HuH-7.5 (cell line): Measurements from ENCODE around the gene CDKN2B-AS1.

Experiments used
- DNase-seq: peaks from one replicate; pipeline ENCODE4 v3.0.0; 2011; ENCODE audit warnings: low spot score

CDKN2B-AS1 gene

DNA sequence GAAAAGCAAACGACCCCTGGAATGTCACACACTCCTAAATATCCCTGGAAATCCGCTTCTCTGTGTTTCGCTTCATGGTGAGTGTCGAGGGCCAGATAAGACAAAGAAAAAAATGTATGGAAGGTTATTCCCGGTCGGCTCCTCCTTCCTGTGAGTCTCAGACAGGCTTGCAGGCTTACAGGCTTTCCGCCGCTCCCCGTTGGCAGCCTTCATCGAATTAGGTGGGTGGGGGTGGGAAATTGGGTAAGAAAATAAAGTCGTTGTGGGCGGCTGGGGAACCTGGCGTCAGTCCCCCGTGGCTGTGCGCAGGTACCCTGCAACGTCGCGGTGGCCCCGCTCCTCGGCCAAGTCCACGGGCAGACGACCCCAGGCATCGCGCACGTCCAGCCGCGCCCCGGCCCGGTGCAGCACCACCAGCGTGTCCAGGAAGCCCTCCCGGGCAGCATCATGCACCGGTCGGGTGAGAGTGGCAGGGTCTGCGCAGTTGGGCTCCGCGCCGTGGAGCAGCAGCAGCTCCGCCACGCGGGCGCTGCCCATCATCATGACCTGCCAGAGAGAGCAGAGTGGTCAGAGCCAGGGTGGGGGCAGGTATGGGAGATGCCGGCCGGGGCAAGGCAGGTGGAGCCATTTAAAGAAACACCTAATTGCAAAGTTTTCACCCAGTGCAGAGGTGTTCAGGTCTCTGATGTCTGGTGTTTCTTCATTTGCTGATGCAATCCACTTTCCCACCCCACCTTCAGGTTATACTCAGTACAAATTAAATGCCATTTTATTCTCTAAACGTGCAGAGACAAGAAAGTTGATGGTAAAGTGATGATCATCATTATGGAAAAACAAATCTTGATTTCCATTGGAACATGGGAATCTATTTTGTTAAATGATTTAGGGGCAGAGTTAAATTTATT is 11.4 kb downstream of the CDKN2B-AS1 start:
- DNase-seq = no peak

DNA sequence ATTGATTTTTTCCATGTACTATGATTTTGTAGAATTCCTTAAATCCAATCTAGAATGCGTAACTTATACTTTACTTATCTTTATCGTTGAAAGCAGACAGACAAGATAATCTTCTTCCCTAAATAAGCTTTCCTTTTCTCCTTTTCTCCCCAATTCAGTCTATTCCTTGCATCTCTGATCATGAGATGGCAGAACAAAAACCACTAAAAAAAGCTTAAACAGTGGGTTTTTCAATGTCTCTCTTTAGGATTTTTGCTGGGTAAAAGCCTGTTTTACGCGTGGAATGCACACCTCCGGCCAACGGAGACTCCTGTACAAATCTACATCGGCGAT is 13.8 kb downstream of the CDKN2B-AS1 start:
- DNase-seq = no peak

DNA sequence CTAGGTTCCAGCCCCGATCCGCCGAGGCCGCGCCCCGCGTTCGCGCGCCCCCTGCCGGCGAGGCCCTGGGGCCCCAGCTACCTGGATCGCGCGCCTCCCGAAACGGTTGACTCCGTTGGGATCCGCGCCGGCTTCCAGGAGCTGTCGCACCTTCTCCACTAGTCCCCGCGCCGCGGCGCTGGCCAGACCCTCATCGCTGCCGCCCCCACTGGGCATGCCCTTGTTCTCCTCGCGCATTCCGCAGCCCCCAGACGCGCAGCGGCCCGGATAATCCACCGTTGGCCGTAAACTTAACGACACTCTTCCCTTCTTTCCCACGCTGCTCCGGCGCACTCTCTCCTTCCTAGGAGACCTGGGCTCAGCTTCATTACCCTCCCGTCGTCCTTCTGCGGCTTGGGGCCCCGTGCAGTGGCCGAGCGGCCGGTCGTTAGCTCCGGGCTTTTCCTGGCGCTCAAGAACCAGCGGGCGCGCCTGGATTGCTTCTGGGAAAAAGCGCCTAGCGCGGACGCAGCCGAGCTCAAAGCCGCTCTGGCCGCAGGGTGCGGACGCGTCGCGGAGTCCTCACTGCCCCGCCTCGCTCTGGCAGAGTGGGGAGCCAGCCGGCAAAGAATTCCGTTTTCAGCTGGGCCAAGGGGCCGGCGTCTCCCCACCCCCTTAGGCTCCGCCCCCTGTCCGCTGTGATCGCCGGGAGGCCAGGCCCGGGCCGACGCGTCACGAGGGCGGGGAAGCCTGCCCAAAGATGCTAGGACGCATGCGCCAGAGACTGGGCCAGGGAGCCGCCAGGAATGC is 14.3 kb downstream of the CDKN2B-AS1 start, which contains the start of gene CDKN2B:
Gene CDKN2B (minus strand): TSS at position 589 of the 789 bp plus-strand sequence. CDS start 352 bp downstream, at position 237.
- peak; percentile 77 for DNase-seq

DNA sequence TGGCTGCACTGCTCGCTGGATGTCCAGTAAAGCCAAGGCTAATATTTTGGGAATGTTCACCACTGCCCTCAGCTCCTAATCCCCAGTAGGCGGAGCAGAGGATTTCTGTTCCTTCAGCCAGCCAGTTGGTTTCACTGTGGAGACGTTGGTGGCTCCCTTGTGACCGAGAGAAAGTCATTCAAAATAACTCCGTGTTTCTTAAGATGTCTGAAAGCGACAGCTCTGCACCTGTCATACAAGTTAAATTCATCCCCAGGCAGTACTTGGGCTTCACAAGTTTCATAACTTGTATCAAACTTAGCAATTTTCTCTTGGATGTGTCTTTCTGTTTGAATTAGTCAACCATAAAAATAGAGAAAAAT is 14.9 kb downstream of the CDKN2B-AS1 start:
- DNase-seq = no peak

DNA sequence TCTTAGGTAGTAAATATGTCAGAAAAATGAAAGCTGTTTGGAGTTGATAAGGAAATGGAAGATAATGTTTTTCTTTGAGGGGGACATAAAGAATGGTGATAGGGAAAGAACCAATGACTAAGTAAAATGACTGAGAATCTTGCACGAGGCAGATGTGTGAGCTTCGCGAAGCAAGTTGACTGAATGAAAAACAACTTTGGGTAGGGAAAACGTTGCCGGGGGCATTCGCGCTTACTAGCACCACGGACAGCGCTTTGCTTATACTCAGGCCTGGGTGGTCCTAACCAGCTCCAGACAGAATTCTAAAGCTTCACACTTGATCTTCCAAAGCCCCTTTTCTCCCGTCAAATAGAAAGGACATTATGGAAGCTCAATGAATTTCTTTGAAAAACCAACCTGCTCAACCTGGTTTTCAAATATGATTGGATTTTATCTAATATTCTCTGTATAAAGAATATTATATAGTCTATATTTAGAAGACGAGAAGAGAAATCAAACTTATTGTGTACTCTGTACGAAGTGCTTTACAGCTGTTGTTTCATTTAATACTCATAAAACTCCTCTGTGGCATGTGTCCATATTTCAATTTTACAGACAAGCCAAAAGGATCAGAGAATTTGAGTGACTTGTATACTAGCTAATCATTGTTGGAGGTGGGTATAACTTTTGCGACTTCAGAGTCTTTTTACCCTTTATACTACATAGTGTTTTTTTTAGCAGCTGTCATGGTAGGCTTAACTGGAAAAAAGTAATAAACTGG is 16.5 kb downstream of the CDKN2B-AS1 start:
- DNase-seq = no peak

DNA sequence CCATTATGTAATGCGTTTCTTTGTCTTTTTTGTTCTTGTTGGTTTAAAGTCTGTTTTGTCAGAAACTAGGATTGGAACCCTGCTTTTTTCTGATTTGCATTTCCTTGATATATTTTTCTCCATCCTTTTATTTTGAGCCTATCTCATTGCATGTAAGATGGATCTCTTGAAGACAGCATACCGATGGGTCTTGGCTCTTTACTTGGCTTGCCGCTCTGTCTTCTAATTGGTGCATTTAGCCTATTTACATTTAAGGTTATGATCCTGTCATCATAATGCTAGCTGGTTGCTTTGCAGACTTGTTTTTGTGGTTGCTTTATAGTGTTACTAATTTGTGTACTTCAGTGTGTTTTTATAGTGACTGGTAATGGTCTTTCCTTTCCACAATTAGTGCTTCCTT is 27.8 kb downstream of the CDKN2B-AS1 start:
- no peak for DNase-seq

DNA sequence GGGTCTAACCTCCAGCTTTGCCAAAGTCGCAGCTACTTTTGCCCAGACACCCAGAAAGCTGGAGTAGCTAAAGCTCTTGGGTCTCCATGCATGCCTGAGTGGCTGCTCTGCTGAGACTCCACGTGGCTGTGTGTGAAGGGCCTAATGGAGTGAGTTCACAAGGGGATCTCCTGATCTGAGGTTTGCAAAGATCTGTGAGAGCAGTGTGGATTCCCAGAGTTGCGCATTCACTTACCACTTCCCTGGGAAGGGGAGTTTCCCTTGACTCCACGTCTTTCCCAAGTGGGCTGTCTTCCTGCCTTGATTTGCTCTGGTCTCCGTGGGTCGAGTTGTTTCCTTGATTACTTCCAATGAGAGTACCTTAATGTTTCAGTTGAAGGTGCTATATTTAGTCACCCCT is 32.1 kb downstream of the CDKN2B-AS1 start:
- no peak for DNase-seq

DNA sequence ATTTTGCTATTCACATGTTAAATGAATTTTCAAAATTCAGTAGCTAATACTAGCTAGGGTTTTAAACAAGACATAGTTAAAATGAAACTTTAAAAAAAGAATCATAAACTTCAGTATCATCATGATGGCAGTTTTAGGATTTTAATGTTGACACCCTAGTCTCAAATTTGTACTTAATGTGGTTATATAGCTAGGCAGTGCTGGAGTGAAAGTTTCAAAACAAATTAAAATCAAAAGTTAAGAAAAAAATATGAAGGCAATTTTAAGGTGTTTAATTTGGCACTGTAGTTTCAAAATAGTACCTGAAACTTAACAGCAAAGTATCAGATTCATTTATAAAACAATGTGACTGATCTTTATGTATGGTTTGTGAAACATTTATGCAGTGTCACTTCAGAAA is 33.8 kb downstream of the CDKN2B-AS1 start:
- no peak for DNase-seq

DNA sequence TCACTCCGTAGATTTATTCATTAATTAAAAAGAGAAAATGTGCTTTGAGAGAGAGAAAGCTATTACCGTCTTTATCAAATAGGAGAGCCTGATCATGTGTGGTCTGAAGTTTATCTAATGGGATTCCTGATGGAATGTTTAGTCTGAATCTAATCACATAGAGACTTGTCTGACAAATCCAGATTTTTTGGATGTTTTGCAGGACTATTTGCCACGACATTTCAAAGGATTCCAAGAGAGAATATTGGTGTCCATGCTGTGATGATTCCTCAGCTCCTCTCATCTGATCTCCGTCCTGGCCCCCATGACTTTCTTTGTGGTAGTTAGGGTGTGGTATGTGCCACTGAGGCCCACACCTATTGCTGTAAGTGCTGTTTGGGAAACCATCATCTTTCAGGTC is 34.6 kb downstream of the CDKN2B-AS1 start:
- DNase-seq = no peak

DNA sequence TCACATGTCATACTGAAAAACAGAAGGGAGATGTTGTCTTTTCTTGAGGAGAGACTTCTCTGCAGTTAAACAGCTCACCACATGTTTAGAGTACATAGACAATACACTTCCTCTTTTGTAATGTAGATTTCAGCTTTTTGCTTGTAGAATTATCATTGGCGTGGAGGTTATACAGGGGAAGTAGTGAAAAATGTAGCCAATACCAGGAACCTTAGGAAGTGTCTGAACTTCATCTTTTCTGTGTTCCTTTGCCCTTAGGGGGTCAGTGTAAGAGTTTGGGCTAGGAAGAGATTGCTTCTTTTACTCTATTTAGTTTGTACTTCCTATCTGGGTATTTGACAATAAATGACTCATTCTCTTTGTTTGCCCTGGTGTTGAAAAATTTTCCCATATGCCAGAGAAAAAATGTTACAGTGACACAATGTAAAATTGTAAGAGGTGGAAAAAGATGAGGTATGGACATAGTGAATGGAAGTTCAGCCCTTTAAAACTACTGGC is 35.6 kb downstream of the CDKN2B-AS1 start:
- DNase-seq = no peak

DNA sequence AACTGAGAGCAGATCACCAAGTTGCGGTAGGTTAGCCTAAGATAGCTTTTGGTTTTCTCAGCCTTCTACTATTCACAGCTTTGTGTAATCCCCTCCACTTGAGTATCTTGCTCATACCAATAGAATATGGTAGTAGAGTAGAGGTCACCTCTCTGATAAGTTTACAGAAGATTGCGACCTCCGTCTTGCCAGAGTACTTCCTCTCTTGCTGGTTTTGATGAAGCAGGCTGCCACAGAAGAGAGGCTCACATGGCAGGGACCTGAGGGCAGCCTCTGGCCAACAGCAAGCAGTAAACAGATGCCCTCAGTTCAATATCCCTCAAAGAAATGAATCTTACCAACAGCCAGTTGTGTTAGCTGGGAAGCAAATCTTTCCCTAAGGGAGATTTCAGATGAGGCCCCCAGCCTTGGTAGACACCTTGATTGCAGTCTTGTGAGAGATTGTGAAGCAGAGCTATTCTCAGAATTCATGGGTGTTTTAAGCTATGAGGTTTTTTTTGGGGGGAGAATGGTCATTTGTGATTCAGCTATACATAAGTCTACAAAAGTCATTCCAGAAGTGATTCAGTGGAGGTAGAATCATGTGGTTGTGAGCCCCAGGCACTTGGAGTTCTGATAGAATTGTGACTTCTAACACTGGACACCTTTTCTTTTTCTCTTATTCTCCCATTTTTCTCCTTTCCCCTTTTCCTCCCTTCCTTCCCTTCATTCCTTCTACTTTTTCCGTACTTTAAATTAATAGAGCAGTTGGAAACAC is 37.2 kb downstream of the CDKN2B-AS1 start:
- DNase-seq = no peak

DNA sequence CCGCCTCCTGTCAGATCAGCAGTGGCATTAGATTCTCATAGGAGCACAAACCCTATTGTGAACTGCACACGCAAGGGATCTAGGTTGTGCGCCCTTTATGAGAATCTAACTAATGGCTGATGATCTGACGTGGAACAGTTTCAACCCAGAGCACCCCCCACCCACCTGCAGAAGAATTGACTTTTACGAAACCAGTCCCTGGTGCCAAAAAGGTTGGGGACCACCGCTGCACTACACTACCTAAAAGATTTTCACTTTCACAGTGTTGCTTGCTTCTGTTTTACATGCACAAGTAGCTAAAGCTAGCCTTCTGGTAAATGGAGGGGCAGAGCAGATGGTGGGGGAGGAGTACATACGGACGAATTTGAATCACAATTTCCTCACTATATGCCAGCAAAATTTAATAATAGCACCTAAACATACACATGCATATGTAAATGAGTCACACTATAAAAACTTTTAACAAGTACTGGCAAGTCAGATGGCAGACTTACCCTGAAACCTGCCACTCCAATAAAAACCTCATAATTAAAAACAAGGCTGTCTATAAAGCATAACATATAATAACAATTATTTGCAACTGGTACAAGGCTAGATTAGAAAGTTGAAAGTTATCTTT is 38.5 kb downstream of the CDKN2B-AS1 start:
- no peak for DNase-seq

DNA sequence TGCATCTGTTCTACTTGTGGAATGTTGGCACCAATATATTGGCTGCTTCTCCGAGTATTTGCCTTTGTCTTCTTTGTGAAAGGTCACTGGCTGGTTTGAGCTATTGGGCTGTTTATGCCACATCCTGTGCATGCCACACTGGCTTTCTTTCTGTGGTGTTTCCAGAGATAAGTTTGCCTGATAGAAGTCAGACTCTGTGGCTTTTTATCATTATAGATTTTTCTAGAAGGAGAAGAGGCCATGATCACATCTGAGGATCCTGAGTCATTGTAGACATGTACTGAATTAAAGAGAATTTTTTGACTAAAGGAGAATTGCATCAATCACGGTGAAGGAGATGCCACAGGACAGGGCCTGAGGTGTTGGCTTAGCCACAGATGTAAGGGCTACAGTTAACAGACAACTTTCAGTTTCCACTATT is 41.0 kb downstream of the CDKN2B-AS1 start:
- no peak for DNase-seq

DNA sequence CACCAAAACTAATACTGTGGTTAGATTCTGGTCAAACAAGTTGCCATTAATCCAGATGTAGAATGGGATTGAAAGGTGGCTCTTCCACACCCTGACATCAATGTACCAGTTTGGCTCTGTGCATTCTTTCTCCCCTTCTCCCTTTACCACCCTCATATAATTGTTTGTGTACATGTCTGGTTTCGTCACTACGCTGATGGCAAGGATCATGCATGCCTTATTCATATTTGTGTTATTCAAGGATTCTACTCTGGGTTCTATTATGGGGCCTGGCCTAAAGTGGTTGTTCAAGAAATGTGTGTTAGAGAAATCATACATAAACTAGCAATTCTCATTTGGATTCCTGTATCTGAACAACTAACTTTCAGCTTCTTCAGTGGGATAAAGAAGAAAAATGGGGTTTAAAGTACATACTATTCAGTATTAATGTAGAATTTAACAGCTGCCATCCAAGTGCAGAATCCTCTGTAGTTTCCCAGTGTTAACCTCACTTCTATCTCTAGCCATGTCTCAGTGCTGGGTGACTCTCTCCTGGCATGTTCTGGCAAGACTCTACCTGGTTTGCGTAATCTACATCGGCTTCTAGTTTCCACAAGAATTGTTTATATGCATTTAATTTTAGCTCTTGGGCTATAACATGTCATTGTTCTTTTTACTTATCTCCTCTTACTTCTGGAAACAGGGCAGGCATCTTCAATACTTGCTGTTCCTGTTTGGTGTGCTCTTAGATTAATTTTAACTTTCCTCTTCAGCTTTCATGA is 42.5 kb downstream of the CDKN2B-AS1 start:
- DNase-seq = no peak

DNA sequence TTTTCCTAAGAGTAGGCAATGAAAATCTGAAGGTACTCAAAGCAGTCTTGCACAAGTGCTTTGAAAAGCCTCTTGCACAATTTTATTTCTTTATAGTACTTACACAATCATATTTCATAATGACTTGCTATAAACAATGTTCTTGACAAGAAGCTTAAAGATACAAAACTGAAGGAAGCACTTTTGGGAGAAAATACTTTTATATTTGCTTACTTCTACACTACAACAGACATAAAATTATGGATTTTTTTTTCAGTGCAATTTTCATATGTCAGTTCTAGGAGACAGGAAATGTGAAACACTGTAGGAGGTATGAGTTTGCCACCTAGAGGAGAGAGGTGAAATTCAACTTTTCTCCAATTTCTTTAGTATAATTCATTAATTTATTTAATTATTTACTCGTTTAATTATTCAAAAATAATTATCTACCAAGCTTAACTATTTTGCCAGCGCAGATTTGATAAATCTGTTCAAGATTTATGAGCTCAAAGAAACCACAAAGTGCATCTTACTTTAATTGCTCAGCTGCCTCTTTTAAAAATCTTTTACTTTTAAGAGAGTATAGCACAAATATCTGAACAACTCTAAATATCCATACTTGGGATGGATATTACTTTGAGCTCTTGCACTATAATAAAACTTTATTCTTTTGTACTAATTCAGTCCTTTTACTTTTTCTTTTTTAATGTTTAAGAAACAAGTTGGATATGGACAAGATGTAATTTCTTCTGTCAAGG is 43.5 kb downstream of the CDKN2B-AS1 start:
- DNase-seq = no peak

DNA sequence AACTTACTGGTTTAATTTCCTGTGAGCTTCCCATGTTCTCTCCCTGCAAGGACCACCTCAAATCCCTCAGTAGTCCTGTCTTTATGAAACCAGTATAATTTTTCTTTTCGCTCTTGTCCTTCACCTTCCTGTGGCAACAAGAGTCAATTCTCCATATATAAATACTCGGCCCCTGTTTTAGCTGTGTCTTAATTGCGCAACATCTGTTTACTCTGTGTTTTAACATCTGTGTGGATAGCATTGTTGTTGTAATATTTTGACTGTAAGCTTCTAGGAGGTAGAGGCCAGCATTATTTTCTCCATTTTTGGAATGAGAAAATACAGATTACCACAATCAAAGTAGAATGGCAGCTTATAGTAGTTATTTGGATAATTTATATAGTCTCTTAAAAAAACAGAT is 44.7 kb downstream of the CDKN2B-AS1 start:
- DNase-seq = no peak

DNA sequence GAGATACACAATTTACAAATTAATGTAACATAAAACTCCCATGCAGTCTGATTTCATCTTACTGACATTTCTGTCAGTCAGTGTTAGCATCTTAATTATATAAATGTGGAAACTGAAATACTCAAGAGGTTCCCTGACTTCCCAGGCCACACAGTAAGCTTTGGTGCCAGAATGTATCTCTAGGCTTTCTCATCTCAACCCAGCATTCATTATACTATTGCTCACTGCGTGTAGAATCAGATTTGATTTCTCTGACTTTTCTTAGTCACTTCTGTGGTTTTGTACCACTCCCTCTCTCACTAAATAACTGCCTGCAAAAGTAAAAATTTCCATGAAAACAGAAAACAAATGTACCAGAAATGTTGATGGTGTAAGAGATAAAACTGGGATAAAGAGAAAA is 46.2 kb downstream of the CDKN2B-AS1 start:
- DNase-seq = no peak

DNA sequence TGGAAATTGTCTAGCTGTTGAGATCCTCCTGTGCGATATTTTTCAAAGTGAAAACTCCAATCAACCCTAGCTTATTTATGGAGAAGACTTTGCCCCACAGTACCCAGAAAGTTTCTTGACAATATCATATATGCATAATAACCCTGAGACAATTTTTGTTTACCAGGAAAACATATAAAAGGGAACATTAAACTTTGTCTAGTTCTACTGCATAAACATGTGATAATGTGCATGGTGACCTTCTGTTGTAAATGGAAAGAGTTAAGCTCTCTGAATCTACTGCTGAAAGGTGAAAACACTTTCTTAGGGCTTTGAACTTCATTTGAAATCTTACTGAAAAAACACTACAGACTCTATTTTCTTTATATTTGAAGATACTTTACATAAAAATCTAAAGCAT is 46.8 kb downstream of the CDKN2B-AS1 start:
- DNase-seq = no peak

DNA sequence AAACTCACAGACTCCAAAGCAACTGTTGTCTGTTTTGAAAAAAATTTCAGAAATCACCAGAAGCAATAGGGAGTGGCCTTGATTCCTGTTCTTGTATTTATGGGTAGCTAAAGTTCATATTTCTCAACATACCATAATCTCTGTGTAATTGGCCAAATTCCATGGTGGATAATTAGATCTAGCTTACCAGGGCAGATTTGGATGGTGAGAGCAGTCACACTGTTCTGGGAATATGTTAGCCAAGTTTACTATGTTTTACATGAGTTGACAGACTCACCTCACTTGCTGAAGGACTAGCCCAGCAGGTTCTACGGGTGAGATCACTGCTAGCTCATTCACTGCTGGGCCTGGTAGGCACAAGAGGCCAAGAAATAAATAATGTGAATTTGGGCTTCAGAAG is 47.2 kb downstream of the CDKN2B-AS1 start:
- no peak for DNase-seq

DNA sequence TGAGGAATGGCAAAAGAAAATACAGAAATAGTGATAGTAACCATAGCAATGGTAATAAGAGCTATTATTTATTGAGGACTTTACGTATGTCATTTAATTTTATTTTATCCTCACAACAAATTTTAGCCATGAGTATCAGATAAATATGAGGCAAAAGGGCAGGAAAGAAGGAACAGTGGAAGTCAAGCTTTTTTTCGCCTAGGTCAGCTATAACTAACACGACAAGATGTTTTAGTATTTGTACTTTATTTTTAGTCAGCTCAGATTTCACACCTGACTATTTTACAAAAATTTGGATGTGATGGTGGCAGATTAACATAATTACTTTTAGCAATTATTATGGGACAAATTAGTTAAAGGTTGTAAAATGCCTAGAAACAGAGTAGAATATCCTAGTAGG is 49.3 kb downstream of the CDKN2B-AS1 start:
- DNase-seq = no peak
